Liver (tissue), 3 donors: ENCODE data around the gene FAM83B.

ENCODE experiments used
- CTCF ChIP-seq: fragments of 150-350 bp; IDR thresholded peaks from 2 replicates; pipeline ENCODE4 v1.5.1; 2017; ENCODE audit warnings: improper control_type of control experiment, low read depth, low read length; ENCODE audit not compliant: missing input control
- EGR1 ChIP-seq, 2 donors: IDR thresholded peaks; 2 replicates each; pipeline ENCODE4 v1.6.1; 2016 to 2018; ENCODE audit warnings: antibody characterized with exemption in 2 of 2, low read depth in 2 of 2
- FOXA1 ChIP-seq: IDR thresholded peaks from 2 replicates; pipeline ENCODE4 v1.6.1; 2016; ENCODE audit warnings: antibody characterized with exemption
- GABPA ChIP-seq, 2 donors: IDR thresholded peaks in 1 of 2; conservative IDR thresholded peaks in 1 of 2; 2 replicates each; pipeline ENCODE4 v1.6.1; 2016; ENCODE audit warnings: antibody characterized with exemption in 2 of 2, mild to moderate bottlenecking in 1 of 2, moderate library complexity in 1 of 2
- HNF4G ChIP-seq: IDR thresholded peaks from 2 replicates; pipeline ENCODE4 v1.6.1; 2016; ENCODE audit warnings: antibody characterized with exemption
- MAX ChIP-seq: IDR thresholded peaks from 2 replicates; pipeline ENCODE4 v1.6.1; 2016; ENCODE audit warnings: antibody characterized with exemption
- RAD21 ChIP-seq, 2 donors: IDR thresholded peaks; 2 replicates each; pipeline ENCODE4 v1.6.1; 2016; ENCODE audit warnings: antibody characterized with exemption in 2 of 2, mild to moderate bottlenecking in 2 of 2
- REST ChIP-seq: IDR thresholded peaks from 2 replicates; pipeline ENCODE4 v1.6.1; 2016; ENCODE audit warnings: antibody characterized with exemption, mild to moderate bottlenecking
- SP1 ChIP-seq: IDR thresholded peaks from 2 replicates; pipeline ENCODE4 v1.6.1; 2018; ENCODE audit warnings: antibody characterized with exemption, mild to moderate bottlenecking
- YY1 ChIP-seq: IDR thresholded peaks from 2 replicates; pipeline ENCODE4 v1.6.1; 2016; ENCODE audit warnings: antibody characterized with exemption, mild to moderate bottlenecking
- TF ChIP-seq, protein P1 (sequence below): IDR thresholded peaks from 2 replicates; pipeline ENCODE4 v1.6.1; 2016; ENCODE audit warnings: antibody characterized with exemption
- TF ChIP-seq, protein P2 (sequence below): IDR thresholded peaks from 2 replicates; pipeline ENCODE4 v1.6.1; 2016; ENCODE audit warnings: antibody characterized with exemption
- donor health status: healthy.
- donor health status: healthy.

GRCh38 chr6:54957698-54958097 is 111.1 kb downstream of the FAM83B start:
- TF ChIP-seq CTCF: no peak
- no peak for TF ChIP-seq MAX
- no peak for TF ChIP-seq SP1
- no peak for TF ChIP-seq GABPA (IDR thresholded peaks at IDR 0.05 in 1 of 2, conservative IDR thresholded peaks at IDR 0.05 in 1 of 2)
- TF ChIP-seq, protein P1, sequence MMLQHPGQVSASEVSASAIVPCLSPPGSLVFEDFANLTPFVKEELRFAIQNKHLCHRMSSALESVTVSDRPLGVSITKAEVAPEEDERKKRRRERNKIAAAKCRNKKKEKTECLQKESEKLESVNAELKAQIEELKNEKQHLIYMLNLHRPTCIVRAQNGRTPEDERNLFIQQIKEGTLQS: no peak
- no peak for TF ChIP-seq REST
- no peak for TF ChIP-seq RAD21 (IDR thresholded peaks at IDR 0.05)
- no peak for TF ChIP-seq FOXA1
- no peak for TF ChIP-seq YY1
- TF ChIP-seq, protein P2, sequence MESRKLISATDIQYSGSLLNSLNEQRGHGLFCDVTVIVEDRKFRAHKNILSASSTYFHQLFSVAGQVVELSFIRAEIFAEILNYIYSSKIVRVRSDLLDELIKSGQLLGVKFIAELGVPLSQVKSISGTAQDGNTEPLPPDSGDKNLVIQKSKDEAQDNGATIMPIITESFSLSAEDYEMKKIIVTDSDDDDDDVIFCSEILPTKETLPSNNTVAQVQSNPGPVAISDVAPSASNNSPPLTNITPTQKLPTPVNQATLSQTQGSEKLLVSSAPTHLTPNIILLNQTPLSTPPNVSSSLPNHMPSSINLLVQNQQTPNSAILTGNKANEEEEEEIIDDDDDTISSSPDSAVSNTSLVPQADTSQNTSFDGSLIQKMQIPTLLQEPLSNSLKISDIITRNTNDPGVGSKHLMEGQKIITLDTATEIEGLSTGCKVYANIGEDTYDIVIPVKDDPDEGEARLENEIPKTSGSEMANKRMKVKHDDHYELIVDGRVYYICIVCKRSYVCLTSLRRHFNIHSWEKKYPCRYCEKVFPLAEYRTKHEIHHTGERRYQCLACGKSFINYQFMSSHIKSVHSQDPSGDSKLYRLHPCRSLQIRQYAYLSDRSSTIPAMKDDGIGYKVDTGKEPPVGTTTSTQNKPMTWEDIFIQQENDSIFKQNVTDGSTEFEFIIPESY: no peak
- no peak for TF ChIP-seq EGR1 (IDR thresholded peaks at IDR 0.05; ENCODE audit: low read depth in 2 of 2)
- no peak for TF ChIP-seq HNF4G
